Hepatocyte (in vitro differentiated cells): Measurements from ENCODE around the gene AOX1.

ENCODE experiments used
- CTCF ChIP-seq: fragments of 200-600 bp; sonication (generic); IDR thresholded peaks from 2 replicates; pipeline ENCODE4 v1.5.1; 2016; ENCODE audit warnings: antibody characterized with exemption, mild to moderate bottlenecking; ENCODE audit not compliant: poor library complexity
- EZH2phosphoT487 ChIP-seq: fragments of 200-600 bp; sonication (generic); IDR thresholded peaks from one replicate; pipeline ENCODE4 v1.6.1; 2018; ENCODE audit warnings: antibody characterized with exemption, mild to moderate bottlenecking, low read depth, moderate library complexity; ENCODE audit not compliant: unreplicated experiment, severe bottlenecking

DNA sequence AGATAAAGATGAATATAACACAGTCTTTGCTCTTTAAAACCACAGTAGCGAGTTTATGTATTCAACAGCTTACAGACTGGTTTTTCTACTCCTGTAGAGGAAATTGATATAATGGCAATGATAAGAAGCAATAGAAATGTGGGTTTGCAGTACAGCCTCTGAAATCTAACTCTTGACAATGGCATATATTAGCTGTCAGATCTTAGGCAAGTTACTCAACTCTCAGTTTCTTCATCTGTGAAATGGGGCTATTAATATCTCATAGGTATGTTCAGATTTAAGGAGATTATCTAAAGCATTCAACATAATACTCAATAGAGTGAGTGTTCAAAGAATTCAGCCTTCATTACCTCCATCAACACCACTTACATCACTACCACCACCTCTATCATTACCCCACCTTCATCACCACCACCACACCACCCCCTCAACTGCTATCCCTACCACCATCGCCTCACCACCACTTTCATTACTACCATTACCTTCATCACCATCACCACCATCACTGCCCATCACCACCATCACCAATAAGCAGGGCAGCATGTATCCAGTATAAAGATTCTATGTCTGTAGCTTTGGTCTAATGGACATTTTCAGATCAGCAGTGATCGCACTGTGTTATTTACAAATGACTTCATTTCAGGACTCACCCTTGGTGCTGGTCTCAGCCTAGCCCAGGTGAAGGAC, 22.7 kb downstream of the AOX1 start:
- no peak for TF ChIP-seq CTCF
- TF ChIP-seq EZH2phosphoT487 = no peak
